SK-N-SH treated with all-trans-retinoic acid at 6 μM for 48 hours (cell line): ENCODE data around the gene ADORA1.

Experiments used
- ATAC-seq: fragments of 200-7000 bp; cut with Tn5 transposase; 3 replicates; pipeline ENCODE4 v1.9.1; 2020; ENCODE audit warnings: mild to moderate bottlenecking, moderate library complexity
- ARNTL ChIP-seq: fragments of 450-650 bp; formaldehyde crosslinking; IDR thresholded peaks from 2 replicates; pipeline ENCODE4 v1.5.0; 2020; ENCODE audit warnings: low read depth, mild to moderate bottlenecking, moderate library complexity, borderline replicate concordance
- BACH2 ChIP-seq: fragments of 250-450 bp; sonication (Bioruptor Pico); IDR thresholded peaks from 2 replicates; pipeline ENCODE4 v1.9.0; 2021; ENCODE audit warnings: mild to moderate bottlenecking, borderline replicate concordance
- CREB5 ChIP-seq: fragments of 250-450 bp; sonication (Bioruptor Pico); IDR thresholded peaks from 2 replicates; pipeline ENCODE4 v1.5.1; 2020; ENCODE audit warnings: low read depth, mild to moderate bottlenecking, moderate library complexity
- CSDC2 ChIP-seq: fragments of 250-450 bp; sonication (Bioruptor Pico); IDR thresholded peaks from 2 replicates; pipeline ENCODE4 v1.5.0; 2020; ENCODE audit warnings: mild to moderate bottlenecking, moderate library complexity
- ESRRG ChIP-seq: fragments of 250-450 bp; sonication (Bioruptor Pico); IDR thresholded peaks from 2 replicates; pipeline ENCODE4 v1.6.1; 2021; ENCODE audit warnings: mild to moderate bottlenecking
- GLIS3 ChIP-seq: fragments of 250-450 bp; sonication (Bioruptor Pico); IDR thresholded peaks from 2 replicates; pipeline ENCODE4 v1.5.0; 2020; ENCODE audit warnings: mild to moderate bottlenecking, moderate library complexity
- ISL1 ChIP-seq: fragments of 250-450 bp; sonication (Bioruptor Pico); IDR thresholded peaks from 2 replicates; pipeline ENCODE4 v2.1.2; 2022; ENCODE audit warnings: mild to moderate bottlenecking, moderate library complexity
- OSR1 ChIP-seq: fragments of 250-450 bp; sonication (Bioruptor Pico); IDR thresholded peaks from 2 replicates; pipeline ENCODE4 v1.8.0; 2022; ENCODE audit warnings: moderate library complexity, mild to moderate bottlenecking, inconsistent platforms
- PATZ1 ChIP-seq: fragments of 250-450 bp; sonication (Bioruptor Pico); IDR thresholded peaks from 2 replicates; pipeline ENCODE4 v1.8.0; 2020; ENCODE audit warnings: mild to moderate bottlenecking, moderate library complexity, borderline replicate concordance
- POU6F1 ChIP-seq: fragments of 250-450 bp; sonication (Bioruptor Pico); IDR thresholded peaks from 2 replicates; pipeline ENCODE4 v1.8.0; 2021; ENCODE audit warnings: low read depth, mild to moderate bottlenecking, moderate library complexity, borderline replicate concordance
- PPARA ChIP-seq: fragments of 250-450 bp; sonication (Bioruptor Pico); IDR thresholded peaks from 2 replicates; pipeline ENCODE4 v1.5.0; 2020; ENCODE audit warnings: mild to moderate bottlenecking, borderline replicate concordance
- RARB ChIP-seq: fragments of 250-450 bp; sonication (Bioruptor Pico); IDR thresholded peaks from 2 replicates; pipeline ENCODE4 v1.8.0; 2021; ENCODE audit warnings: mild to moderate bottlenecking, moderate library complexity
- SNAI2 ChIP-seq: fragments of 250-450 bp; sonication (Bioruptor Pico); IDR thresholded peaks from 2 replicates; pipeline ENCODE4 v1.5.0; 2020; ENCODE audit warnings: mild to moderate bottlenecking, moderate library complexity
- TCF4 ChIP-seq: fragments of 250-450 bp; sonication (Bioruptor Pico); IDR thresholded peaks from 2 replicates; pipeline ENCODE4 v1.8.0; 2021; ENCODE audit warnings: mild to moderate bottlenecking, moderate library complexity, borderline replicate concordance
- TOX ChIP-seq: fragments of 250-450 bp; sonication (Bioruptor Pico); IDR thresholded peaks from 2 replicates; pipeline ENCODE4 v1.8.0; 2021; ENCODE audit warnings: mild to moderate bottlenecking, moderate library complexity, borderline replicate concordance
- ZFP3 ChIP-seq: fragments of 250-450 bp; sonication (Bioruptor Pico); IDR thresholded peaks from 2 replicates; pipeline ENCODE4 v1.5.0; 2020; ENCODE audit warnings: mild to moderate bottlenecking, moderate library complexity
- ZFP30 ChIP-seq: fragments of 450-650 bp; formaldehyde crosslinking; IDR thresholded peaks from 2 replicates; pipeline ENCODE4 v1.5.0; 2022; ENCODE audit warnings: mild to moderate bottlenecking, moderate library complexity
- ZNF8 ChIP-seq: fragments of 450-650 bp; formaldehyde crosslinking; IDR thresholded peaks from 2 replicates; pipeline ENCODE4 v1.5.0; 2020; ENCODE audit warnings: mild to moderate bottlenecking, moderate library complexity
- TF ChIP-seq, protein P1 (sequence below): fragments of 250-450 bp; sonication (Bioruptor Pico); IDR thresholded peaks from 2 replicates; pipeline ENCODE4 v1.5.1; 2021; ENCODE audit warnings: mild to moderate bottlenecking, moderate library complexity
- TF ChIP-seq, protein P2 (sequence below): fragments of 250-450 bp; sonication (Bioruptor Pico); IDR thresholded peaks from 2 replicates; pipeline ENCODE4 v1.5.0; 2020; ENCODE audit warnings: mild to moderate bottlenecking, moderate library complexity

ADORA1 gene

DNA sequence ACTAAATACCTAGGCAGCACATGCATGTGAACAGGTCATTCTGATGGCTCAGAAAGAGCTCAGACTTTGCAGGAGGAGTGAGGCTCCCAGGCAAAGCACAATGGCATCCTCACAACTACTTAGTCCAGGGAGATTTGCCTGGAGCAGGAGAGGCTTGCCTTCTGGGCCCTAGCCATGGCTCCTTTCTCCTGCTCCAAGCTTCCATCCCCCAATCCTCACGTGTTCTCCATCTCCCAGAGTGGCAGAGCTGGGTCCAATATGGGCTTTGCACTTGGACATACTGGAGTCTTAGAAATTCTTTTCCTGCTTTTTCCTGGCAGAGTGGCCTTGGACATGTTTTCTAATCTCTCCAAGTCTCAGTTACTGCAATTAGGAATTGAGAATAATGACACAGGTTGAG lies 32.3 kb downstream of the ADORA1 start:
- ATAC-seq: no peak
- TF ChIP-seq GLIS3 (no peak), BACH2 (no peak), ZFP30 (CRISPR knock-in tag) (no peak), ZFP3 (CRISPR knock-in tag) (no peak)
- TF ChIP-seq, all 23 proteins: peak for 0

DNA sequence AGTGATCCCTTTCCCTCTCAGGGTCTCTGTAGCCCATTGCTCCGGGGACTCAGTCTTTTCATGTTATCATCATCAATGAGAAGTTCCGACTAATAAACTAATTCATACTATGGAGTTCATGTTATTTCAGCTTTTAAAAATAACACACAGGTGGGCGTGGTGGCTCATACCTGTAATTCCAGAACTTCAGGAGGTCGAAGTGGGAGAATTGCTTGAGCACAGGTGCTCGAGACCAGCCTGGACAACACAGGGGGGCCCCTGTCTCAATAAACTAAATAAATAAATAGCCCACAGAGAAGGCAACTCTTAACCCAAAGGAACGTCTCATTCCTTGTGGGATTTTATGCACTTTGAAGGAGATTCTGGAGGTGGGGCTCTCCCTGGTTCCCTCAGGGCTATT lies 33.6 kb downstream of the ADORA1 start:
- TF ChIP-seq ZFP3 (CRISPR knock-in tag) (no peak), TOX (CRISPR knock-in tag) (no peak)
- ATAC-seq: no peak

GRCh38 chr1:203161703-203162102 lies 34.2 kb downstream of the ADORA1 start:
- TF ChIP-seq RARB (no peak), CREB5 (CRISPR knock-in tag) (no peak), PATZ1 (no peak), CSDC2 (CRISPR knock-in tag) (no peak), TCF4 (CRISPR knock-in tag) (no peak), OSR1 (CRISPR knock-in tag) (no peak), TOX (CRISPR knock-in tag) (no peak), ESRRG (no peak), ZNF8 (CRISPR knock-in tag) (no peak), GLIS3 (no peak)
- TF ChIP-seq, protein P1, sequence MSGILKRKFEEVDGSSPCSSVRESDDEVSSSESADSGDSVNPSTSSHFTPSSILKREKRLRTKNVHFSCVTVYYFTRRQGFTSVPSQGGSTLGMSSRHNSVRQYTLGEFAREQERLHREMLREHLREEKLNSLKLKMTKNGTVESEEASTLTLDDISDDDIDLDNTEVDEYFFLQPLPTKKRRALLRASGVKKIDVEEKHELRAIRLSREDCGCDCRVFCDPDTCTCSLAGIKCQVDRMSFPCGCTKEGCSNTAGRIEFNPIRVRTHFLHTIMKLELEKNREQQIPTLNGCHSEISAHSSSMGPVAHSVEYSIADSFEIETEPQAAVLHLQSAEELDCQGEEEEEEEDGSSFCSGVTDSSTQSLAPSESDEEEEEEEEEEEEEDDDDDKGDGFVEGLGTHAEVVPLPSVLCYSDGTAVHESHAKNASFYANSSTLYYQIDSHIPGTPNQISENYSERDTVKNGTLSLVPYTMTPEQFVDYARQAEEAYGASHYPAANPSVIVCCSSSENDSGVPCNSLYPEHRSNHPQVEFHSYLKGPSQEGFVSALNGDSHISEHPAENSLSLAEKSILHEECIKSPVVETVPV (CRISPR knock-in tag): no peak
- ATAC-seq: no peak

DNA sequence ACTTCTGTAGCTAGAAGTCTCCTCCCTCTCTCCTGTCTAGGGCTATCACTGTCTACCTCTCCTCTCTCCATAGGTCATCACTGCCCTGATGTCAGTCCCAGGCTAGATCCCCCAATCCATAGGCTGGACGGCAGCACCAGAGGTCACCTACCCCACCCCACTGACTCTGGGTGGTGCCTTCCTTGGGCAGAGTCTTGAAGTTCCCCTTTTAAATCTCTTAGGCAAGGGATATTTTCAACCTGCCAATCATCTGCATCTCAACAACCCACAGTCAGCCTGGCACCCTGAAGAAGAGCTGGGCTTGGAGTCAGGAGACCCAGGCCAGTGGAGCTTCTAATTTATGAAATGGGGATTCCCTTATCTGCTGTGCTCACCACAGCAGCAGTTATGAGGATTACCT lies 34.9 kb downstream of the ADORA1 start:
- no peak for ATAC-seq
- no peak for TF ChIP-seq CREB5 (CRISPR knock-in tag)
- TF ChIP-seq PATZ1: no peak
- no peak for TF ChIP-seq RARB

DNA sequence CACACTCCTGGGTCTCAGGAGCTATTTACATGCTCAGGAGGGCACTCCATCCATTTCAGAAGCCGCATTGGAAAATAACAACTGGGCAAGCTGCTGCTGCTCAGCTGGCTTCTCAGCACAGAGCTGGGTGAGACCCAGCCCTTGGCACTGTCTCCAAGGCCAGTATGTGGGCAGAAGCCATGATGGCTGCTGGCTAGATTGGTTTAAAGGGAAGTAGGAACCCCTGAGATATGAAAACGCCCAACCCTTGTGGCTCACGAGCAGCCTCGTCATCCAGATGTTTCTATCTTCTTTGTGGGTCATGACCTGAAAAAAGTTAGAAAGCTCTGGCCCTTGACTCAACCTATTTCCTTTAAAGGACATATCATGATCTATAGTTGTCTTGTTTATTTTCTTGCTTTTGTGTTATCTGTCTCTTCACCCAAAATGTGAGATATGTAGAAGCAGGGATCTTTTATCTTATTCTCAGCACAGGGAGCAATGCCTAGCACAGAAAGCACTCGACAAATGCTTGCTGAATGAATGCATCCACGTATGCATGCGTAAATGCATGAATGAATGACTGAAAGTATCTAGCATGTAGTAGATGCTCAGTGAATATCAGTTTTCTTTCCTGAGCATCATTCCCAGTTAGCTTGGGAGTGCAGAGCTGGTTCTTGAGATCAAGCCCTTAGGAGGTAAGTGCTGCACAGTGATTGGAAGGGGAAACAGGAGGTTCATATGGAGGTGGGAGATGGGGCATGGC lies 36.5 kb downstream of the ADORA1 start:
- no peak for ATAC-seq
- no peak for TF ChIP-seq ARNTL (CRISPR knock-in tag)
- no peak for TF ChIP-seq ISL1 (CRISPR knock-in tag)
- TF ChIP-seq OSR1 (CRISPR knock-in tag): no peak
- no peak for TF ChIP-seq SNAI2 (CRISPR knock-in tag)
- no peak for TF ChIP-seq BACH2
- TF ChIP-seq, protein P2, sequence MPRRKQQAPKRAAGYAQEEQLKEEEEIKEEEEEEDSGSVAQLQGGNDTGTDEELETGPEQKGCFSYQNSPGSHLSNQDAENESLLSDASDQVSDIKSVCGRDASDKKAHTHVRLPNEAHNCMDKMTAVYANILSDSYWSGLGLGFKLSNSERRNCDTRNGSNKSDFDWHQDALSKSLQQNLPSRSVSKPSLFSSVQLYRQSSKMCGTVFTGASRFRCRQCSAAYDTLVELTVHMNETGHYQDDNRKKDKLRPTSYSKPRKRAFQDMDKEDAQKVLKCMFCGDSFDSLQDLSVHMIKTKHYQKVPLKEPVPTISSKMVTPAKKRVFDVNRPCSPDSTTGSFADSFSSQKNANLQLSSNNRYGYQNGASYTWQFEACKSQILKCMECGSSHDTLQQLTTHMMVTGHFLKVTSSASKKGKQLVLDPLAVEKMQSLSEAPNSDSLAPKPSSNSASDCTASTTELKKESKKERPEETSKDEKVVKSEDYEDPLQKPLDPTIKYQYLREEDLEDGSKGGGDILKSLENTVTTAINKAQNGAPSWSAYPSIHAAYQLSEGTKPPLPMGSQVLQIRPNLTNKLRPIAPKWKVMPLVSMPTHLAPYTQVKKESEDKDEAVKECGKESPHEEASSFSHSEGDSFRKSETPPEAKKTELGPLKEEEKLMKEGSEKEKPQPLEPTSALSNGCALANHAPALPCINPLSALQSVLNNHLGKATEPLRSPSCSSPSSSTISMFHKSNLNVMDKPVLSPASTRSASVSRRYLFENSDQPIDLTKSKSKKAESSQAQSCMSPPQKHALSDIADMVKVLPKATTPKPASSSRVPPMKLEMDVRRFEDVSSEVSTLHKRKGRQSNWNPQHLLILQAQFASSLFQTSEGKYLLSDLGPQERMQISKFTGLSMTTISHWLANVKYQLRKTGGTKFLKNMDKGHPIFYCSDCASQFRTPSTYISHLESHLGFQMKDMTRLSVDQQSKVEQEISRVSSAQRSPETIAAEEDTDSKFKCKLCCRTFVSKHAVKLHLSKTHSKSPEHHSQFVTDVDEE (CRISPR knock-in tag): no peak
- TF ChIP-seq PPARA (CRISPR knock-in tag): no peak
- TF ChIP-seq ZNF8 (CRISPR knock-in tag): no peak
- TF ChIP-seq CREB5 (CRISPR knock-in tag): no peak
- TF ChIP-seq ESRRG: no peak
- TF ChIP-seq TOX (CRISPR knock-in tag): no peak
- no peak for TF ChIP-seq ZFP3 (CRISPR knock-in tag)
- TF ChIP-seq POU6F1 (CRISPR knock-in tag): no peak
